Measurements from ENCODE around the gene CAB39L. TPM values are rescaled to one million over a fixed set of nuclear protein-coding genes. Genes with fewer than 3 reads are reported as not detected.

Gene CAB39L
- total RNA-seq, 4 donors from 2014 or later: 23.3 to 41.0 (median 31.0) TPM

DNA sequence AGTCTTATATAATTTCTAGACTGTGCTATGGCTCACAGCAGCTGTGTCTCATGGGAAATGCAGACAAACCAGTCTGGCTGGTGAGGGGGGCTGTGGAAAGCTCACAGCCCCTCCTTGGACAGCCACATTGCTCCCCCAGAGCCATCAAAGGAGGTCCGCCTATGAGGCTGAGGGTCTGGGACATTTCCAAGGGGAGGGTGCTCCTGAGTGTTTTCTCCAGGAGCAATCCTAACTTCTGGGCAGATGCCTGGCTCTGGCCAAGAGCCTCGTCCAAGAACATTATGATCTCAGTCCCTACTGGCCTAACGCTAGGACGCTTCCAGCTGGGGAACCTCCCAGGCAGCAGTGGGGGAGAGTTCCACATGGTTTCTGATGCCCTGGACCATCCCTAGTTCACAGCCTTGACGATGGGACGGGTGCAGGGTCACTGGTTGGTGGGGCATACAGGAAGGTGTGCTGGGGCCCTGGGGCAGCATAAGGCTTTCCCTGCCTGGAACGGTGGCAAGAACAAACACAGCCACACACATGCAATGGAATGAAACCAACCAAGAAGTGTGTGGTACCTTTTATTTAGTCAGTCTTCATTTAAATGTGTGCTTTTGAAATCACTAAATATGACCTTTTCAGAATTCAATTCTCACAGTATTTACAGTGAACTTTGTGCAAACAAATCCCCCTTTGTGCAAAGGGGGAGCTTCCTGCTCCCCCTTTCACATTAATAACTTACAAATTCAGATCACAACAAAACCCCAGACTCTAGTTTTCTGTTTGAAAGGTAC is 135.6 kb downstream of the CAB39L start:
- no peak overlapping the region for H3K4me3 ChIP-seq (replicated peaks in 1 of 3)
- H3K4me1 ChIP-seq: peaks cover 45 to 76% of the 10 kb centered on the region in 2 donors
- H3K36me3 ChIP-seq: no peaks in the 10 kb centered on the region
- intact Hi-C loops (cut with DNase I): loop anchor here (10.0 kb wide), 1 partner anchor 187 kb away; the partner anchor contains the start of gene PHF11
- 8 to 27% methylated on average over 3 to 5 of the region's 7 CpGs for WGBS, 2 donors
- TF ChIP-seq POLR2A (IDR thresholded peaks at IDR 0.05) (peak in 1 of 2 donors; percentile 71), CTCF (IDR thresholded peaks at IDR 0.05) (no peak)
- H3K27ac ChIP-seq: peak overlapping the region; percentile 90 to 99 (median 91)
- H3K9me3 ChIP-seq: no peaks in the 10 kb centered on the region
- no peaks in the 10 kb centered on the region for H3K27me3 ChIP-seq
- DNase-seq: peak; percentile 90 to 92

- 81 to 91% methylated on average over 6 of the region's 6 CpGs for WGBS, 2 donors
These were observed 136.5 kb downstream of the CAB39L start for GRCh38 chr13:49307365-49307764.

DNA sequence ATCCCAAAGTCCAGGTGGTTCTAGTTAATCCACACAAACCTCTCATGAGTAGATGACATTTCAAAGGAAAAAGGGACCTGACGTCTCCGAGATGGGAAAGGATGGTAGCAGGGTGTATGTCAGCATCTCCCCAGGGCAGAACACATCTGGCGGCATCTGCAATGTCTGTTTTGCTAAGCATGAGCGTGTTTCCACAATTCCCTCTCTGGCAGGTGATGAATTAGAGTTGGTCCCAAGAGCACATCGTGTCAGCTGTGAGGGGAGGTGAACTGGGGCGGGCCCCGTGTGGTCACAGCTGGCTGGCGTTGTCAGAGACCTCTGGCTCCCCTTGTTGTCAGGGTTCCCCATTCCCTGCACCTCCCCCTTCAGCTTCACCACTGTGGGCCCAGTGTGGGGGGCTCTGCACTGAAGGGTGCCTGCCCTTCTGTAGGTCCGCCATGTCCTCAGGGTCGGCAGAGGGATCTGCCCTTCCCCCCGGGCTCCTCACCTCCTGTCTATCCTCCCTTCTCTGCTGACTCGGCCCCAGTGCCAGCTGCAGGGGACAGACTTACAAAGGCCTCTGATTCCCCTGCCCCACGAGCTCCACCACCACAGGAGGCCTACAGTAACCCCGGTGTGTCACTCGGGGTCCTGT is 138.0 kb downstream of the CAB39L start:
- Histone ChIP-seq H3K9me3 (no peaks in the 10 kb centered on the region), H3K4me1 (peaks cover 42 to 90% of the 10 kb centered on the region in 2 donors), H3K27ac (peak overlapping the region; percentile 68 to 82 (median 76)), H3K27me3 (no peaks in the 10 kb centered on the region), H3K36me3 (no peaks in the 10 kb centered on the region), H3K4me3 (replicated peaks in 1 of 3) (no peak overlapping the region)
- intact Hi-C loops (cut with DNase I): loop anchor here (10.0 kb wide), 1 partner anchor 189 kb away; the partner anchor contains the start of gene PHF11
- TF ChIP-seq CTCF (IDR thresholded peaks at IDR 0.05) (no peak), POLR2A (IDR thresholded peaks at IDR 0.05) (no peak)
- 86 to 87% methylated on average over 14 to 15 of the region's 15 CpGs for WGBS, 2 donors
- no peak for DNase-seq

More at GRCh38 chr13:49307365-49307764, 136.5 kb downstream of the CAB39L start:
- H3K4me1 ChIP-seq: peaks cover 45 to 84% of the 10 kb centered on the region in 2 donors
- intact Hi-C loops (cut with DNase I): loop anchor here (10.0 kb wide), 1 partner anchor 187 kb away; the partner anchor contains the start of gene PHF11
- TF ChIP-seq POLR2A (IDR thresholded peaks at IDR 0.05): no peak
- TF ChIP-seq CTCF (IDR thresholded peaks at IDR 0.05): no peak
- no peaks in the 10 kb centered on the region for H3K9me3 ChIP-seq
- DNase-seq: no peak
- no peaks in the 10 kb centered on the region for H3K27me3 ChIP-seq
- no peaks in the 10 kb centered on the region for H3K36me3 ChIP-seq
- H3K4me3 ChIP-seq (replicated peaks in 1 of 3): no peak overlapping the region
- peak overlapping the region; percentile 90 to 99 (median 91) for H3K27ac ChIP-seq

GRCh38 chr13:49304763-49305700 is 138.8 kb downstream of the CAB39L start:
- Histone ChIP-seq H3K9me3 (no peaks in the 10 kb centered on the region), H3K36me3 (no peaks in the 10 kb centered on the region), H3K4me3 (replicated peaks in 1 of 3) (no peak overlapping the region), H3K27me3 (no peaks in the 10 kb centered on the region), H3K4me1 (peaks cover 36 to 81% of the 10 kb centered on the region in 2 donors), H3K27ac (peak overlapping the region; percentile 68 to 82 (median 76))
- intact Hi-C loops (cut with DNase I): loop anchor here (5.0 to 10.0 kb wide), 3 partner anchors 132 to 302 kb away; partner anchors contain the start of gene PHF11
- TF ChIP-seq POLR2A (IDR thresholded peaks at IDR 0.05): peak in 1 of 2 donors; percentile 40
- no peak for TF ChIP-seq CTCF (IDR thresholded peaks at IDR 0.05)
- WGBS, 2 donors: 72 to 74% methylated on average over 25 of the region's 25 CpGs
- peak; percentile 46 to 51 for DNase-seq
